ENCODE data around the gene CDH4. TPM values are rescaled to one million over a fixed set of nuclear protein-coding genes. Genes with fewer than 3 reads are reported as not detected.

Gene CDH4
- polyA plus RNA-seq, 1 donor = 1.7 TPM

DNA sequence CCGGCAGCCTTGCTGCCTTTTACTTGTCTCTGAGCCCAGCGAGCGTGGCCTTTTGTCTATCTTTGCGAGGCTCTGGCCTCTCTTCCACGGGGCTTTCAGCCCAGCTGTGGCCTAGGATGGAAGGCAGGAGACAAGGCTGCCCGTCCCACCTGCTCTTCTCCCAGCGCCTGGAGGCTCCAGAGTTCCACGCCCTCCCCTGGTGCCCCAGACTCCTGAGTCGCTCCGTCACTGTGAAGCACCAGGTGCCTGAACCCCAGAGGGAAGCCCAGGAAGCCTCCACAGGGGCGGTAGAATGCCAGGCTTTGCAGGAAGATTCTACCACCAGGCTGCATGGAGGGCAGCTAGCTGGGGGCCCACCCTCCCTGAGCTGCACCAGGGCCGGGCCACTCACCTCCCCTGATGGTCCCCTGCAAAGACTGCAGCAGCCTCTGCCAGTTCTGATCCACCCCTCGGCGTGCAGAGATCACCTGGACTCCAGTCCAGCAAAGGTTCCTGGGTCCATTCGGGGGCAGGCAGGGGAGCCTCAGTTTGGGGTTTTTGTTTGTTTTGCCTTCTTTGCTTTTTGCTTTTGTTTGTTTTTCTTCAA, 384.6 kb downstream of the CDH4 start:
- WGBS (ENCODE audit: insufficient coverage, low lambda C conversion rate) = no CpG with 5 or more reads among the region's 15 CpGs
- H3K36me3 ChIP-seq (ENCODE audit: control insufficient read depth, insufficient read depth, low read length) = no peaks in the 10 kb centered on the region
- H3K27me3 ChIP-seq (ENCODE audit: control insufficient read depth, insufficient read depth, low read length) = no peaks in the 10 kb centered on the region
- H3K9me3 ChIP-seq (ENCODE audit: control insufficient read depth, low read depth, low read length) = no peaks in the 10 kb centered on the region
- H3K4me3 ChIP-seq (ENCODE audit: low read length) = no peak overlapping the region
- no peak for DNase-seq
- H3K27ac ChIP-seq (ENCODE audit: low read length) = no peak overlapping the region
- H3K4me1 ChIP-seq (ENCODE audit: control insufficient read depth, insufficient read depth, low read length) = no peaks in the 10 kb centered on the region

DNA sequence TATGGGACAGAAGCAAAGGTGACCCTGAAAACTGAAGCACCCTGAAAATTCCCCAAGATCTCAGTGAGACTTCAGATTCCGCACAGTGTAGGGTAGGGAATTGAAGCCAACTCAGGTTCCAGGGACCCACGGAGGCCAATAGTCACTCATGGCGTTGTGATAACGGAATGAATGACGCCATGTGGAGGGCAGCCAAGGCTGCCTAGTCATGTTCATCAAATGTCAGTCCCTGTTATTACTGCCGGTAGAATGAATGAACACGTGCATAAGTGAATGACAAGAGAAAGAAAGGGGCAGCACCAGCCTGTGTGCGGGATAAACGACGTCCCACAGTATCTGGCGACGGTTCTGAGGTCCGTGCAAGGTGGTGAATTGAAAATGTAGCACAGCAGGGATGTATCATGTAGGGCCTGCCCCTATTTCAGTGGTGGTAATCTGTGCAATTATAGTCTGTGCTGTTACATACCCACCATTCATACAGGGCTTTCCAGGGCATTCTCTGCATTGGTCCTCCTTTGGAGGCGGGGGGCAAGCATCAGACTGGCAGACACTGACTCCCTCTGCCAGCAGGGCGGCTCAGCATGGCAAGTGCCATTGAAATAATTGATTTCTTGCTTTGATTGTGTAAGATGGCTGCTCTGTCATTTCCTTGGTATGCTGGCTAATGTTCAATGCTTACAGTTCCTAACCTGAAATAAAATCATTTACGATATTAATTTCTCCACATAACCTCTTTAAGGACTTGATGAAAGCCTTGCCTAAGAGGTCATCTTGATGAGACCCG, 386.9 kb downstream of the CDH4 start:
- H3K4me1 ChIP-seq (ENCODE audit: control insufficient read depth, insufficient read depth, low read length) = no peaks in the 10 kb centered on the region
- no peaks in the 10 kb centered on the region for H3K9me3 ChIP-seq (ENCODE audit: control insufficient read depth, low read depth, low read length)
- no CpG with 5 or more reads among the region's 17 CpGs for WGBS (ENCODE audit: insufficient coverage, low lambda C conversion rate)
- no peak for DNase-seq
- no peak overlapping the region for H3K27ac ChIP-seq (ENCODE audit: low read length)
- H3K4me3 ChIP-seq (ENCODE audit: low read length) = no peak overlapping the region
- no peaks in the 10 kb centered on the region for H3K27me3 ChIP-seq (ENCODE audit: control insufficient read depth, insufficient read depth, low read length)
- H3K36me3 ChIP-seq (ENCODE audit: control insufficient read depth, insufficient read depth, low read length) = no peaks in the 10 kb centered on the region

DNA sequence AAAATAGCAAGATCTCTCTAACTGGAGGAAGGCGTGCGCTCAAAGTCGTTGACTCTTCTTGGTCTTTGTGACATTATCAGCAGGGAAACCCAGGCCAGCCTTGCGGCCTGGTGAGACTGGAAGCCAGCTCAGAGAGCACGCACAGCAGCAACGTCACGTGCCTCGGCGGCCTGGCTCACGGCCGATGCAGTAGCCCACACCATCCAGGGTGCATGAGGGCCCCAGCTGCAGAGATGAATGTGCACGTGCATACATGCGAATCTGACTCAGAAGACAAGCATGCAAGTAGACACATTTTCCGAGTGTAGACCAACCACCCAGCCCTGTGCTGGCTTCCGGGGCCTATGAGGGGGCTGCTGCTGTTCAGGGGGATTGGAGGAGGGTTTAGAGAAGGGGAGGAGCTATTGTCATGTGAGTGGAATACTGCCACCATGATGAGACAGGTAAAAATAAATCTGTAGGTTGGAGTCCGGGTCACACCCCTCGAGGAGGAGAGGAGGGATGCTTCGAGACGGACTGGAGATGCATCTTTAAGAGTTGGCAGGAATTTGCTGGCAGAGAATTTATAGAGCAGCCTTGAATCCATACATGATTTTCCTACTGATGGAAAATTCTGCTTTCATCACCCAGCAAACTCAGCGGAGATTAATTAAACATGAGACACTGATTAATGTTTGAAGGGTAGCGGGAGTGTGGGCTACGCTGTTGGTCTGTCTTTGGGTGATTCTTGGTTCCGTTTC, 388.2 kb downstream of the CDH4 start:
- no peaks in the 10 kb centered on the region for H3K4me1 ChIP-seq (ENCODE audit: control insufficient read depth, insufficient read depth, low read length)
- WGBS (ENCODE audit: insufficient coverage, low lambda C conversion rate) = 73% methylated on average over 5 of the region's 23 CpGs
- H3K36me3 ChIP-seq (ENCODE audit: control insufficient read depth, insufficient read depth, low read length) = no peaks in the 10 kb centered on the region
- H3K27ac ChIP-seq (ENCODE audit: low read length) = no peak overlapping the region
- H3K27me3 ChIP-seq (ENCODE audit: control insufficient read depth, insufficient read depth, low read length) = no peaks in the 10 kb centered on the region
- no peaks in the 10 kb centered on the region for H3K9me3 ChIP-seq (ENCODE audit: control insufficient read depth, low read depth, low read length)
- DNase-seq = peak in 1 of 2 donors; percentile 10
- no peak overlapping the region for H3K4me3 ChIP-seq (ENCODE audit: low read length)

DNA sequence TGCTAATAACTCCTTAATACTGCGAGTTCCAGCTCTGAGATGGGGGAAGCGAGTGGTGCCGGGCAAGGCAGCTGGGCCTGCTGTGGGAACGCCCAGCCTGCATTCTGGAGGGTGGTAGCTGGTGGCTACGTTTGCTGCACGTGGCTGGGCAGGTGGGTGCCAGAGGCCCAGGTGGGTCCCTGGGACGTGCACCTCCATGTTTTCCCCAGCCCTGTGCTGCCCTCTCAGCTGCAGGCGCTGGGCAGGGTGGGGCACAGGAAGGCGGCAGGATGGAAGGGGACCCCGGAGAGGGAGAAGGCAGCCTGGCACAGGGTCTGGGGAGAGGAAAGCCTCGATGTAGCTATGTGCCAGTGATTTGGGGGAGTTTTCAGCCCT, 388.8 kb downstream of the CDH4 start:
- no CpG with 5 or more reads among the region's 11 CpGs for whole genome bisulfite sequencing (ENCODE audit: insufficient coverage, low lambda C conversion rate)
- no peak for DNase-seq
- Histone ChIP-seq H3K27me3 (ENCODE audit: control insufficient read depth, insufficient read depth, low read length) (no peaks in the 10 kb centered on the region), H3K27ac (ENCODE audit: low read length) (no peak overlapping the region), H3K36me3 (ENCODE audit: control insufficient read depth, insufficient read depth, low read length) (no peaks in the 10 kb centered on the region), H3K4me1 (ENCODE audit: control insufficient read depth, insufficient read depth, low read length) (no peaks in the 10 kb centered on the region), H3K4me3 (ENCODE audit: low read length) (no peak overlapping the region), H3K9me3 (ENCODE audit: control insufficient read depth, low read depth, low read length) (no peaks in the 10 kb centered on the region)

DNA sequence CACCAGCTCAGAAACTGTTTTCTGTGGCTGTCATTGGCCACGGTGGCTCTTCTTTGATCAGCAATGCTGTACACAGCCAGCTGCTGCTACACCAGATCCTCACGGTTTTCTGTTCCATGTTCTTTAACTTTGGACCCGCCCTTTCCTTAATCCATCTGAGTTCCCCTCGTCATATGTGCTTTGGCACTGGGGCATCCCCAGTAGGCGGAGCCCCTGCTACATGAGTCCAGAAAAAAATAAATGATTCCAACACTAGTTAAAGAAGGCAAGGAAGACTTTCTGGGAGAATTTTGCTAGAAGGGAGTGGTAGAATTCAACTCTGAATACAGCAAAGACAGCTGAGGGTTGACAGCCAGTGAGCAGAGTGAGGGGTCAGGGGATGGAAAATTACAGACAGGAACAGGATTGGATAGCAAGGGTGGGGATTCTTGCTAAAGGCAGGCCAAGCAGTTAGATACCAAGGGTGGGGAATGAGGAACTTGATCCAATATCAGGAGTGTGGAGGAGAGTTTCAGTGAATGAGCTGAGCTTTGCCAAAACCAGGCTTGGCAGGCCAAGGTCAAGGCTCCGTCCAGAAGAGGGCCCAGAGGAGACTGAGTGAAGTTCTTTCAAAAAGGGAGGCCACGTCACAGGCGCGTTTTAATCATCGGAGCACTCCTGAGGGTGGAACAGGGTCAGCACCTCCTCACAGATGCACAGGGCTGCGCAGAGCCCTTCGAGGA, 391.8 kb downstream of the CDH4 start:
- Histone ChIP-seq H3K9me3 (ENCODE audit: control insufficient read depth, low read depth, low read length) (no peaks in the 10 kb centered on the region), H3K36me3 (ENCODE audit: control insufficient read depth, insufficient read depth, low read length) (no peaks in the 10 kb centered on the region), H3K4me3 (ENCODE audit: low read length) (no peak overlapping the region), H3K27ac (ENCODE audit: low read length) (no peak overlapping the region), H3K4me1 (ENCODE audit: control insufficient read depth, insufficient read depth, low read length) (no peaks in the 10 kb centered on the region), H3K27me3 (ENCODE audit: control insufficient read depth, insufficient read depth, low read length) (no peaks in the 10 kb centered on the region)
- 100% methylated on average over 1 of the region's 12 CpGs for WGBS (ENCODE audit: insufficient coverage, low lambda C conversion rate)
- DNase-seq = no peak

DNA sequence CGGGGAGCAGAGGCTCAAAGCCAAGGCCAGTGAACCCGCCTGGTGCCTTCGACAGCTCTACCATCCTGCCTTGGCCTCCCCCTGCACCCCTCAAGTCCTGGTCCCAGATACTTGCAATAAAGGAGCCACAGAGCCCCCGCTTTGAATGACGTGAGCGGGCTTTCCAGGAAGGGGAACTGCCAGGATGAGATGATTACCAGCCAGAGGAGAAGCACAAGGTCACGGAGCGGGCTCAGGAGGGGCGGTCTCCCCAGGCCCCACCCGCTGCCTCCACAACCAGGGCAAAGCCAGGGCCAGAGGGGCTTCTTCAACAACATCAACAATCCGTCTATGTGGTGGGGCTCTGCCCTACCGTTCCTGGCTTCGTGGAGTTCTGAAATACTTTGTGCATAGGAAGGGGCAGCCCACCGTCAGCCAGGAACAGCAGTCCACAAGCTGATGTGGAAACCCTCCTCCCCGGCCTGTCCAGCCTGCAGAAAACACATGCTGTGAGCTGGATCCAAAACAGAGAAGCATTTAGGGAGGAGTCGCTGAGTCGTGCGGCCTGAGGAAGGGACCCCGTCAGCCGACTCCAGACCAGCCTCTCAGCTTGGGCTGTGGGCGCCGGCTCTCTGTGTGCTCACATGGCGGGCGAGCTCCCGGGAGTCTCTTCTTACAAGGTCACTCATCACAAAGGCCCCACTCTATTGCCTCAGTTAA, 392.5 kb downstream of the CDH4 start:
- no peaks in the 10 kb centered on the region for H3K9me3 ChIP-seq (ENCODE audit: control insufficient read depth, low read depth, low read length)
- no CpG with 5 or more reads among the region's 25 CpGs for WGBS (ENCODE audit: insufficient coverage, low lambda C conversion rate)
- no peaks in the 10 kb centered on the region for H3K36me3 ChIP-seq (ENCODE audit: control insufficient read depth, insufficient read depth, low read length)
- H3K4me3 ChIP-seq (ENCODE audit: low read length) = no peak overlapping the region
- no peak overlapping the region for H3K27ac ChIP-seq (ENCODE audit: low read length)
- H3K27me3 ChIP-seq (ENCODE audit: control insufficient read depth, insufficient read depth, low read length) = no peaks in the 10 kb centered on the region
- no peak for DNase-seq
- no peaks in the 10 kb centered on the region for H3K4me1 ChIP-seq (ENCODE audit: control insufficient read depth, insufficient read depth, low read length)

DNA sequence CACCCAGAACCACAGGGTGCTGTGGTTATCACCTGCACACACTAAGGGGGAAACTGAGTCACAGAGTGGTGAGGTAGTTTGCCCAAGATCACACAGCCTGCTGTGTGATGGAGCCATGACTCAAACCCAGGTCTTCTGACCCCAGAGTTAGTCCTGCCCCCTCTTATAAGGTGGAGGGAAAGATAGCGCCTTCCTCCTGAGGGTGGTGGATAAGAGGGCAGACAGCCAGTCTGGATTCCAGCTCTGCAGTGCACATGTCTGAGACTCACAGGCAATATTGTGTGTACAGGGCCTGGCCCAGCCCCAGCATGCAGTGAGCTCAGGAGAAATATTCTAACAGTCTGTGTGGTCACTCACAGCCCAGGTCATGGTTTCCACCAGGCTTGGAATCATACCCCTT, 393.7 kb downstream of the CDH4 start:
- Histone ChIP-seq H3K27me3 (ENCODE audit: control insufficient read depth, insufficient read depth, low read length) (no peaks in the 10 kb centered on the region), H3K36me3 (ENCODE audit: control insufficient read depth, insufficient read depth, low read length) (no peaks in the 10 kb centered on the region), H3K4me3 (ENCODE audit: low read length) (no peak overlapping the region), H3K27ac (ENCODE audit: low read length) (no peak overlapping the region), H3K9me3 (ENCODE audit: control insufficient read depth, low read depth, low read length) (no peaks in the 10 kb centered on the region), H3K4me1 (ENCODE audit: control insufficient read depth, insufficient read depth, low read length) (no peaks in the 10 kb centered on the region)
- WGBS (ENCODE audit: insufficient coverage, low lambda C conversion rate) = no CpG with 5 or more reads among the region's 1 CpG
- DNase-seq = no peak

DNA sequence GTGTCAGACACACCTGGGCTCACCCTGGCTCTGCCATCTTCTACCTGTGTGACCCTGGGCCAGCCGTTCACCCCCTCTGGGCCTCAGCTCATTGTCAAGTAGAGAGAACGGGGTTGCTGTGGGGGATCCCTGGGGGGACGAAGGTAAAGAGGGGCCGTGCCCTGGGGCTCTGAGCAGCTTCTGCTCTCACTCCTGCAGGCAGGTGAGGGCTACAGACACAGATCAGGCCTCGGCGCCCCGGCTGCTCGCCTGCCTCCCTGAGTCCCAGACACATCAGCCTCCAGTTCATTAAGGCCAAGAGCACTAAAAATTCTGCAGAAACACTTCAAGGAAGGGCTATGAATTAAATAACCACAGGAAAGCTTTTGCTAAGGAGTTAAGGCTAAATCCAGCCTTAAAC, 394.4 kb downstream of the CDH4 start:
- H3K4me3 ChIP-seq (ENCODE audit: low read length) = no peak overlapping the region
- H3K27me3 ChIP-seq (ENCODE audit: control insufficient read depth, insufficient read depth, low read length) = no peaks in the 10 kb centered on the region
- DNase-seq = no peak
- no peaks in the 10 kb centered on the region for H3K36me3 ChIP-seq (ENCODE audit: control insufficient read depth, insufficient read depth, low read length)
- H3K9me3 ChIP-seq (ENCODE audit: control insufficient read depth, low read depth, low read length) = no peaks in the 10 kb centered on the region
- no peak overlapping the region for H3K27ac ChIP-seq (ENCODE audit: low read length)
- no CpG with 5 or more reads among the region's 8 CpGs for WGBS (ENCODE audit: insufficient coverage, low lambda C conversion rate)
- H3K4me1 ChIP-seq (ENCODE audit: control insufficient read depth, insufficient read depth, low read length) = no peaks in the 10 kb centered on the region

DNA sequence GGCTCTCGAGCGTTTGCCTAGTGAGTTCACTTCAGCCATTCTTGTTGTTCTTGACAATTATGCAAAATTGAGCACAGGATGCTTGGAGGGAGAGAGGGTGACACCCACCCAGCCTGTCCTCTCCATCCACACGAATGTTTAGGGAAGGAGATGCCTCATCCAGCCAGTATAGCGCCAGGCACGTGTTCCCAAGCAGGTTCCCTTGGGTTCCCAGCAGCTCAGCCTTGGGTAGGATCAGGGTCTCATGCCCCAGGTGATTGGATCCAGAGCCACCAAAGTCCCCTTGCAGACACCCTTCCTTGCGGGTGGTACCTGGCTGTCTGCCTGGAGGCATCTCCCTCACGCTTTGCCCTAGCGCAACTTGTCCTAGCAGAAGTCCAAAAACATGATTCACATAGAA, 394.9 kb downstream of the CDH4 start:
- no CpG with 5 or more reads among the region's 8 CpGs for WGBS (ENCODE audit: insufficient coverage, low lambda C conversion rate)

DNA sequence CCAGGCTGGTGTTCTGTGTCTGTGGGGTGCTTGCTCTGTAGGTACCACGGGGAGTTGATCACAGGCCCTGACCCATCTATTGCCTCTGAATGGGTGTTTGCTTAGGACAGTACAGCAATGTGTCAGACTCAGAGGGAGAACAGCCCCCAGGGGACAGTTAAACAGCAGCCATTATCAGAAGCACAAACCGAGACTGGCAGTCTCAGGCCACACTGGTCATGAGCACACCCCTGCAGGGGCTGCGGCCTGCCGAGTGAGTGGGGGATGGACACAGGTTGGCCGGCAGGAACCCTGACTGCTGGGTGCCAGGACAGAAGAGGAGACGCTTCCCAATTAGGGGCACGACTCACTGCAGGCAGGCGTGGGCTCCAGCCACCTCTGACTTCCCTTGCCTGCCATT, 395.6 kb downstream of the CDH4 start:
- H3K27me3 ChIP-seq (ENCODE audit: control insufficient read depth, insufficient read depth, low read length) = no peaks in the 10 kb centered on the region
- H3K4me1 ChIP-seq (ENCODE audit: control insufficient read depth, insufficient read depth, low read length) = no peaks in the 10 kb centered on the region
- no peak for DNase-seq
- no peak overlapping the region for H3K4me3 ChIP-seq (ENCODE audit: low read length)
- no CpG with 5 or more reads among the region's 8 CpGs for WGBS (ENCODE audit: insufficient coverage, low lambda C conversion rate)
- H3K36me3 ChIP-seq (ENCODE audit: control insufficient read depth, insufficient read depth, low read length) = no peaks in the 10 kb centered on the region
- H3K27ac ChIP-seq (ENCODE audit: low read length) = no peak overlapping the region
- H3K9me3 ChIP-seq (ENCODE audit: control insufficient read depth, low read depth, low read length) = no peaks in the 10 kb centered on the region

More for the DNA sequence above, 394.9 kb downstream of the CDH4 start:
- H3K9me3 ChIP-seq (ENCODE audit: control insufficient read depth, low read depth, low read length) = no peaks in the 10 kb centered on the region
- H3K36me3 ChIP-seq (ENCODE audit: control insufficient read depth, insufficient read depth, low read length) = no peaks in the 10 kb centered on the region
- no peak for DNase-seq
- no peak overlapping the region for H3K27ac ChIP-seq (ENCODE audit: low read length)
- no peaks in the 10 kb centered on the region for H3K27me3 ChIP-seq (ENCODE audit: control insufficient read depth, insufficient read depth, low read length)
- no peak overlapping the region for H3K4me3 ChIP-seq (ENCODE audit: low read length)
- H3K4me1 ChIP-seq (ENCODE audit: control insufficient read depth, insufficient read depth, low read length) = no peaks in the 10 kb centered on the region
